Heart left ventricle (tissue), 16 donors: Measurements from ENCODE around the gene PRPF19. TPM values are rescaled to one million over a fixed set of nuclear protein-coding genes. Genes with fewer than 3 reads are reported as not detected.

Source experiments
- ATAC-seq, 4 donors: fragments of 200-7000 bp; cut with Tn5 transposase; one replicate each; pipeline ENCODE4 v1.9.1; 2020 to 2022; ENCODE audit warnings: moderate library complexity in 4 of 4, mild to moderate bottlenecking in 3 of 4, moderate number of reproducible peaks in 1 of 4
- DNase-seq, 5 donors: peaks; one replicate each; pipeline ENCODE4 v3.0.0-alpha.2; 2020
- H3K27ac ChIP-seq, 12 donors: fragments of 200-600 bp; sonication (generic) in 4 of 12; one replicate each; pipeline versions ENCODE4 v1.5.0 to v1.8.0; 2016 to 2022; ENCODE audit warnings: mild to moderate bottlenecking in 2 of 12
- H3K27me3 ChIP-seq, 9 donors: fragments of 200-600 bp; sonication (generic) in 2 of 9; one replicate each; pipeline versions ENCODE4 v1.5.1 to v1.8.0; 2016 to 2022; ENCODE audit warnings: mild to moderate bottlenecking in 3 of 9
- H3K36me3 ChIP-seq, 9 donors: fragments of 200-600 bp; sonication (generic) in 2 of 9; one replicate each; pipeline versions ENCODE4 v1.5.0 to v1.8.0; 2018 to 2022; ENCODE audit warnings: mild to moderate bottlenecking in 2 of 9
- H3K4me1 ChIP-seq, 12 donors: fragments of 200-600 bp; sonication (generic) in 4 of 12; one replicate each; pipeline versions ENCODE4 v1.5.0 to v1.8.0; 2016 to 2022; ENCODE audit warnings: mild to moderate bottlenecking in 3 of 12
- H3K4me3 ChIP-seq, 12 donors: fragments of 200-600 bp; sonication (generic) in 4 of 12; one replicate each; pipeline versions ENCODE4 v1.5.0 to v1.8.0; 2017 to 2022; ENCODE audit warnings: mild to moderate bottlenecking in 9 of 12, moderate library complexity in 4 of 12
- H3K9me3 ChIP-seq, 12 donors: fragments of 200-600 bp; sonication (generic) in 4 of 12; one replicate each; pipeline versions ENCODE4 v1.5.0 to v1.8.0; 2016 to 2022; ENCODE audit warnings: mild to moderate bottlenecking in 1 of 12
- POLR2A ChIP-seq, 2 donors: fragments of 450-650 bp; IDR thresholded peaks; one replicate each; pipeline ENCODE4 v1.6.1; 2017; ENCODE audit warnings: antibody characterized with exemption in 2 of 2, mild to moderate bottlenecking in 2 of 2, moderate library complexity in 2 of 2
- WGBS, 4 donors: extraction: QIAGEN DNeasy Blood & Tissue Kit in 2 of 4; methylation state at CpG; one replicate each; pipeline versions ENCODE4 v1.1.5 to v1.1.7; 2013 to 2018; 5-methylcytosine and 5-hydroxymethylcytosine counted together
- intact Hi-C, 10 donors: fragments of 100-400 bp; cut with DNase I; formaldehyde crosslinking; loops; one replicate each; pipeline versions ENCODE4 v1.11.1 to v1.14.2; 2022
- polyA plus RNA-seq, 2 donors: library from polyadenylated mRNA; stranded (reverse); fragments of 200-250 nt; gene quantifications; one replicate each; pipeline ENCODE4 v1.2.3, GENCODE V29; 2013
- total RNA-seq, 9 donors: library from RNA; depleted of rRNA in 2 of 9; stranded (reverse); fragments of >200 nt in 2 of 9; fragmentation: NEBNext Ultra II Directional in 3 of 9; extraction: Animal tissue kit (Norgen Biotek cat#: 25700) in 3 of 9; gene quantifications; one replicate each; pipeline versions ENCODE4 v1.1.0 to v1.2.4, GENCODE V29; 2016 to 2023
- TF ChIP-seq, protein P1 (sequence below), 12 donors: fragments of 200-600 bp; sonication (generic) in 4 of 12; IDR thresholded peaks; one replicate each; pipeline versions ENCODE4 v1.5.0 to v1.8.0; 2018 to 2022; ENCODE audit warnings: antibody characterized with exemption in 12 of 12, mild to moderate bottlenecking in 5 of 12
- donor health status: ischemic (EF 13 %, LVEDD 7.1; RV severe dilation, severe dysfunction).
- donor health status: healthy with polysubstance abuse.
- donor health status: DM: no; HTN: yes; CAD: no.
- donor health status: DM: no; HTN: no; CAD: no.
- donor health status: ischemic (EF 25% LVEDD 6.9; RV normal size, moderate dysfunction).
- donor health status: ischemic (EF 25% LVEDD 5.7; RV mildly dilated, moderate dysfunction).
- donor health status: healthy.
- donor health status: DM: yes; HTN: yes; CAD: no.
- donor health status: ischemic (EF 35%, LVEDD 5.7; RV mildly dilated, moderate dysfunction).
- donor health status: nonischemic (EF 11% LVEDD 7.7; RV severe dilation, severe dysfunction).
- donor health status: DM: yes; HTN: yes; CAD: no.
- donor health status: PGD.
- donor health status: ischemic (EF 29% LVEDD 5.4; RV normal size, mild dysfunction).
- donor health status: nonischemic (EF 23%, LVEDD 6.1; RV moderate dilation, normal function).

Gene PRPF19
- total and polyA plus RNA-seq, 11 donors: 30.8 to 72.0 (median 40.8) TPM

DNA sequence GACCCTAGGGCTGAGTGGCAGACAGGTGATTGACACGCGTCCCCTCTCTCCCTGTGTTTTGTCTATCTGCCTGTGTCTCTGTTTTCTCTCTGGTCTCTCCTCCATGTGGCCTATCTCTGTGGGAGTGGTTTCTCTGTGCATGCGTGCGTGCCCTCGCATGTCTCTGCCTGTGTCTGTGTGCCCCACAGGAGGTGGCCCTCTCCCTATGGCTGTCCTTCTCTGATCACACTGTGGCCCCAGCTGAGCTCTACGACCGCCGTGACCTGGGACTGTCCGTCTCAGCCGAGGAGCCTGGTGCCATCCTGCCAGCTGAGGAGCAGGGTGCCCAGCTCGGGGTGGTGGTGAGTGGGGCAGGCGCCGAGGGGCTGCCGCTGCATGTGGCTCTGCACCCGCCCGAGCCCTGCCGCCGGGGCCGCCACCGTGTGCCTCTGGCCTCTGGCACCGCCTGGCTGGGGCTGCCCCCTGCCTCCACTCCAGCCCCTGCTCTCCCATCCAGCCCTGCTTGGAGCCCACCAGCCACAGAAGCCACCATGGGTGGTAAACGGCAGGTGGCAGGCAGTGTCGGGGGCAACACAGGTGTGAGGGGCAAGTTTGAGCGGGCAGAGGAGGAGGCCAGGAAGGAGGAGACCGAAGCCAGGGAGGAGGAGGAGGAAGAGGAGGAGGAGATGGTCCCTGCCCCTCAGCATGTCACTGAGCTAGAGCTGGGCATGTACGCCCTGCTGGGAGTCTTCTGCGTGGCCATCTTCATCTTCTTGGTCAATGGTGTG is 29.5 kb upstream of the PRPF19 start:
- Histone ChIP-seq H3K27ac (peak overlapping the region in 5 of 12 donors; percentile 4 to 74 (median 72)), H3K27me3 (no peaks in the 10 kb centered on the region), H3K36me3 (peaks cover 0 to 40% (median 17%) of the 10 kb centered on the region in 9 donors), H3K9me3 (no peaks in the 10 kb centered on the region), H3K4me1 (peaks cover 0 to 25% (median 12%) of the 10 kb centered on the region in 12 donors), H3K4me3 (no peak overlapping the region)
- DNase-seq: peak in 1 of 5 donors; percentile 50
- TF ChIP-seq, protein P1, sequence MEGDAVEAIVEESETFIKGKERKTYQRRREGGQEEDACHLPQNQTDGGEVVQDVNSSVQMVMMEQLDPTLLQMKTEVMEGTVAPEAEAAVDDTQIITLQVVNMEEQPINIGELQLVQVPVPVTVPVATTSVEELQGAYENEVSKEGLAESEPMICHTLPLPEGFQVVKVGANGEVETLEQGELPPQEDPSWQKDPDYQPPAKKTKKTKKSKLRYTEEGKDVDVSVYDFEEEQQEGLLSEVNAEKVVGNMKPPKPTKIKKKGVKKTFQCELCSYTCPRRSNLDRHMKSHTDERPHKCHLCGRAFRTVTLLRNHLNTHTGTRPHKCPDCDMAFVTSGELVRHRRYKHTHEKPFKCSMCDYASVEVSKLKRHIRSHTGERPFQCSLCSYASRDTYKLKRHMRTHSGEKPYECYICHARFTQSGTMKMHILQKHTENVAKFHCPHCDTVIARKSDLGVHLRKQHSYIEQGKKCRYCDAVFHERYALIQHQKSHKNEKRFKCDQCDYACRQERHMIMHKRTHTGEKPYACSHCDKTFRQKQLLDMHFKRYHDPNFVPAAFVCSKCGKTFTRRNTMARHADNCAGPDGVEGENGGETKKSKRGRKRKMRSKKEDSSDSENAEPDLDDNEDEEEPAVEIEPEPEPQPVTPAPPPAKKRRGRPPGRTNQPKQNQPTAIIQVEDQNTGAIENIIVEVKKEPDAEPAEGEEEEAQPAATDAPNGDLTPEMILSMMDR (IDR thresholded peaks at IDR 0.05): no peak
- no peak for TF ChIP-seq POLR2A (IDR thresholded peaks at IDR 0.05)
- ATAC-seq: peak in 1 of 4 donors; percentile 8
- 82 to 92% (median 91%) methylated on average over 14 to 27 of the region's 27 CpGs for WGBS, 4 donors
- intact Hi-C loops: no loop called here

DNA sequence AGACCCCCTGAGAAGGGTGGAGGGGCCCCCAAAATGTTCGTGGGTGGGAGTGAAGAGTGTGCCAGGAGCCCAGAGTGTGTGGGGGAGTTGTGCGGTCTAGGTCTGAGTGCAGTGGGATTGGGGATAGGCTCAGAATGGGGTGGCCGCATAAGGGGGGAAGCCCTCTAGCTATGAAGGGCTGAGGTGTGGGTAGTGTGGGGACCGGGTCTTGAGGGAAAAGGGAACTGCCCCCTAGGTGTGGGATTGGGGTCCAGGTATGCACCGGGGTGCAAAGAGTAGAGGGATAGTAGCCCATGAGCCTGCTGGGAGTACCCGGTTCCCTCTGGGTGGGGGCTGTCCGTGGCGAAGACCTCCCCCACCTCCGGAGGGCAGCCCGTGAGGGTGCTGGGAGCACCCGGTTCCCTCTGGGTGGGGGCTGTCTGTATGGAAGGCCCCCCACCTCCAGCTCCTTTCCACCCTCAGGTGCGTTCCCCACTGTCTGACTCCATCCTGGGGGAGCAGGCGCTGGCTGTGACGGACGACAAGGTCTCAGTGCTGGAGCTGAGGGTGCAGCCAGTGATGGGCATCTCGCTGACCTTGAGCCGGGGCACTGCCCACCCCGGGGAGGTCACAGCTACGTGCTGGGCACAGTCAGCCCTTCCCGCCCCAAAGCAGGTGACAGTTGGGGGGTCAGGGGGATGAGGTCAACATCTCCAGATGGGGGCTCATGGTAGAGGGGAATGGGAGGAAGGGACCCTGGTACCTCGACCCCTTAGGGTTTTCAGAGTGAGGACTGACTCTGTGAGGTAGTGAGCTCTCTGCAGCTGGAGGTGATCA is 28.6 kb upstream of the PRPF19 start:
- Histone ChIP-seq H3K27me3 (no peaks in the 10 kb centered on the region), H3K9me3 (no peaks in the 10 kb centered on the region), H3K4me1 (peaks cover 0 to 25% (median 11%) of the 10 kb centered on the region in 12 donors), H3K4me3 (no peak overlapping the region), H3K27ac (no peak overlapping the region), H3K36me3 (peaks cover 0 to 32% (median 10%) of the 10 kb centered on the region in 9 donors)
- intact Hi-C loops: no loop called here
- WGBS, 4 donors: 88 to 92% (median 89%) methylated on average over 17 to 21 of the region's 21 CpGs
- ATAC-seq: no peak
- peak in 1 of 5 donors; percentile 55 for DNase-seq
- no peak for TF ChIP-seq POLR2A (IDR thresholded peaks at IDR 0.05)
- TF ChIP-seq, protein P1 (IDR thresholded peaks at IDR 0.05): no peak

DNA sequence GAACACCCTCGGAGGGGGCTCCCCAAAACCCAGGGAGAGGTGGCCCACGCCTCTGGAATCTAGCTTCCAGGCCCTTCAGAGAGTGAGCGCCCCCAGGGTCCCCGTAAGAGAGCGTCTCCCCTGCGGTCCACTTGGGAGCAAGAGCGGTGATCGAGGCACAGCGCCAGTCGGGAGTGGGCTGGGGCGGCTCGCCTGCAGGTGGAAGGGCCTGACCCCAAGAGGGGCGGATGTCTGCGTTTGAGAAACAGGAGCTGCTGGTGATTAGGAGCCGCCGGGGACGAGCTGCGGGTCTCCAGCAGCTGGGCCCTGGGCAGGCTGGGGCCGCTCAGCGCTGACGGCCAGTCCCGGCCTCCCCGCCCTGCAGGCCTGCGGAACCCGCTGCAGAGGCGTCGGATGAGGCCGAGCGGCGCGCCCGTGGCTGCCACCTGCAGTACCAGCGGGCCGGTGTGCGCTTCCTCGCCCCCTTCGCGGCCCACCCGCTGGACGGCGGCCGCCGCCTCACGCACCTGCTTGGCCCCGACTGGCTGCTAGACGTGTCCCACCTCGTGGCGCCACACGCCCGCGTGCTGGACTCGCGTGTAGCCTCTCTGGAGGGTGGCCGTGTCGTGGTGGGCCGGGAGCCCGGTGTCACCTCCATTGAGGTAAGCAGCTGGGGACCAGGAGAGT is 27.9 kb upstream of the PRPF19 start:
- intact Hi-C loops: no loop called here
- Histone ChIP-seq H3K9me3 (no peaks in the 10 kb centered on the region), H3K27me3 (no peaks in the 10 kb centered on the region), H3K4me3 (no peak overlapping the region), H3K27ac (no peak overlapping the region), H3K36me3 (peaks cover 0 to 24% (median 7%) of the 10 kb centered on the region in 9 donors), H3K4me1 (peaks cover 0 to 21% (median 11%) of the 10 kb centered on the region in 12 donors)
- DNase-seq: no peak
- TF ChIP-seq, protein P1 (IDR thresholded peaks at IDR 0.05): no peak
- no peak for TF ChIP-seq POLR2A (IDR thresholded peaks at IDR 0.05)
- 94 to 95% (median 94%) methylated on average over 41 to 57 of the region's 57 CpGs for WGBS, 4 donors
- ATAC-seq: no peak
